Stomach (tissue), 9 donors: ENCODE measurements around the gene AKIP1. TPM values are rescaled to one million over a fixed set of nuclear protein-coding genes. Genes with fewer than 3 reads are reported as not detected.
A peak's percentile ranks its signal among the peaks of the same experiment; 100 is the strongest.

Source experiments
- DNase-seq, 2 donors: peaks; one replicate each; pipeline versions ENCODE4 v3.0.0 to v3.0.0-alpha.2; 2013 to 2019
- H3K27ac ChIP-seq, 5 donors: fragments of 200-600 bp in 4 of 5; sonication (generic) in 4 of 5; one replicate each; pipeline ENCODE4 v1.5.1; 2013 to 2019; ENCODE audit warnings: mild to moderate bottlenecking in 1 of 5, moderate library complexity in 1 of 5
- H3K27me3 ChIP-seq, 3 donors: fragments of 200-600 bp; sonication (generic); one replicate each; pipeline ENCODE4 v1.5.1; 2017 to 2019; ENCODE audit warnings: mixed run types in 1 of 3
- H3K36me3 ChIP-seq, 4 donors: fragments of 200-600 bp; sonication (generic); 1 replicate in 3 of 4; 2 replicates in 1 of 4; pipeline ENCODE4 v1.5.1; 2016 to 2019
- H3K4me1 ChIP-seq, 4 donors: fragments of 200-600 bp; sonication (generic); one replicate each; pipeline ENCODE4 v1.5.1; 2016 to 2019
- H3K4me3 ChIP-seq, 4 donors: fragments of 200-600 bp; sonication (generic) in 3 of 4; one replicate each; pipeline ENCODE4 v1.5.1; 2016 to 2019; ENCODE audit warnings: mild to moderate bottlenecking in 1 of 4
- H3K9me3 ChIP-seq, 4 donors: fragments of 200-600 bp; sonication (generic); one replicate each; pipeline ENCODE4 v1.5.1; 2016 to 2019
- EP300 ChIP-seq: sonication (generic); formaldehyde crosslinking; IDR thresholded peaks from one replicate; pipeline ENCODE4 v1.6.1; 2017; ENCODE audit warnings: antibody characterized with exemption
- POLR2A ChIP-seq, 4 donors: fragments of 450-650 bp; IDR thresholded peaks; one replicate each; pipeline ENCODE4 v1.6.1; 2016; ENCODE audit warnings: antibody characterized with exemption in 4 of 4, control low read depth in 2 of 4, mild to moderate bottlenecking in 1 of 4, moderate library complexity in 1 of 4
- POLR2AphosphoS5 ChIP-seq, 3 donors: sonication (generic); formaldehyde crosslinking; IDR thresholded peaks; one replicate each; pipeline ENCODE4 v1.6.1; 2016; ENCODE audit warnings: antibody characterized with exemption in 3 of 3
- WGBS, 5 donors: extraction: QIAGEN DNeasy Blood & Tissue Kit in 3 of 5; methylation state at CpG; one replicate each; pipeline versions ENCODE4 v1.1.5 to v1.1.7; 2013 to 2018; 5-methylcytosine and 5-hydroxymethylcytosine counted together
- intact Hi-C: fragments of 100-400 bp; cut with DNase I; formaldehyde crosslinking; loops from one replicate; pipeline ENCODE4 v1.15.1; 2023; ENCODE audit warnings: low total_unique reads
- polyA plus RNA-seq, 3 donors: library from polyadenylated mRNA; stranded (reverse); fragments of 200-250 nt; gene quantifications; one replicate each; pipeline ENCODE4 v1.2.3, GENCODE V29; 2013
- total RNA-seq, 5 donors: library from RNA; depleted of rRNA; stranded (reverse); fragments of >200 nt; gene quantifications; one replicate each; pipeline versions ENCODE4 v1.1.0 to v1.2.3, GENCODE V29; 2014 to 2016
- TF ChIP-seq, protein P1 (sequence below), 7 experiments: fragments of 450-650 bp in 4 of 7; fragments of 200-600 bp in 3 of 7; sonication (generic) in 3 of 7; IDR thresholded peaks; one replicate each; pipeline ENCODE4 v1.5.1; 2016 to 2019; ENCODE audit warnings: antibody characterized with exemption in 7 of 7, control low read depth in 2 of 7, mild to moderate bottlenecking in 1 of 7
- donor health status: healthy with polysubstance abuse.
- donor health status: Bipolar disorder and iron deficiency.
- donor health status: healthy.

Gene AKIP1
- total and polyA plus RNA-seq, 8 donors, result 0.89 to 26.8 (median 20.4) TPM; not detected in 1

DNA sequence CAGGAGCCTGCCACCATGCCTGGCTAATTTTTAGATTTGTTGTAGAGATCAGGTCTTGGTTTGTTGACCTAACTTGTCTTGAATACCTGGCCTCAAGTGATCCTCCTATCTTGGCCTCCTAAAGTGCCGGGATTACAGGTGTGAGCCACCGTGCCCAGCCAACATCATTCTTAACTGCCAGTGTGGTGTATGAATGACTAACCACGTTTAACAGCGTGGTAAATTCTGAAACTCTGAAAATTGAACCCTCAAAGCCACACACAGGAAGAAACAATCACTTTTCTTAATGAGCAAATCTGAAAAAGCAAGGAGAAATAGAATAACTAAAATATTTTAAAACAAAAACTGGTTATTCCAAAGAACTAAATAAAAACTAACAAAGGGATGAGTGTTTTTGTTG lies 45.9 kb downstream of the AKIP1 start:
- peaks cover 20 to 56% (median 51%) of the 10 kb centered on the region in 4 donors for H3K36me3 ChIP-seq
- intact Hi-C loops, result no loop called here

DNA sequence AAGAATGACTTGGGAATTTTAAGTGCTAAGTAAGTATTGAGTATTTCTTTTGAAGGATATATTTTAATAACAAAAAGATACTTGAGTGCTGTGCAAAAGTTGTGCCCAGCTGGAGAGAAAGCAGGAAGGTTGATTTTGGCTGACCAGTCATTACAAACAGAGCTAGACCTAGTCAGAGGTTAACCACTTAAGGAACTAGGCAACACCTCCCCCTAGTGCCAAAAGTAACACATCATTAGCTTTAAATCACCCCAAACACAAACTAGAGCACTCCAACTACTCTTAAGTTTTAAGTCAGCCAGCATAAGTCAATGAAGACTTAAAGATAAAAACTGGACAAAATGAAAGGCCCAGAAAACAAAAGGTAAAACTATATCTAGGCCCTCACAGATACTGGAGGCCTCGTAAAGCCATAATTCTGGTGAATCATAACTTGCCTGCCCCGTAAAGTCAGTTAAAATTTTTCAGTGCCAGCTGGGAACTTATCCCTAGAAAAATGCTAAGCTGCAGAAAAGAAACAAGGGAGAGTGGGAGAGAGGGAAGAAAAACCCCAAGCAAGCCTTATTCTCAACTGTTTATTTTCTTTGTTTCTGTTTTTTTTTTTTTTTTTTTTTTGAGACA lies 48.7 kb downstream of the AKIP1 start:
- 6 to 41% (median 18%) methylated on average over 2 of the region's 2 CpGs for WGBS, 5 donors
- H3K4me3 ChIP-seq, result no peak overlapping the region
- no peaks in the 10 kb centered on the region for H3K27me3 ChIP-seq
- H3K27ac ChIP-seq, result peak overlapping the region in 4 of 5 donors; percentile 54 to 75 (median 70)
- H3K36me3 ChIP-seq, result peaks cover 11 to 28% (median 23%) of the 10 kb centered on the region in 4 donors
- H3K9me3 ChIP-seq, result no peaks in the 10 kb centered on the region
- intact Hi-C loops, result loop anchor here (10.0 kb wide), 1 partner anchor 275 kb away; the partner anchor contains the start of genes RPL27A and TRIM66
- DNase-seq, result peak in 1 of 2 donors; percentile 90
- H3K4me1 ChIP-seq, result peaks cover 19 to 47% (median 36%) of the 10 kb centered on the region in 4 donors
- TF ChIP-seq, protein P1, sequence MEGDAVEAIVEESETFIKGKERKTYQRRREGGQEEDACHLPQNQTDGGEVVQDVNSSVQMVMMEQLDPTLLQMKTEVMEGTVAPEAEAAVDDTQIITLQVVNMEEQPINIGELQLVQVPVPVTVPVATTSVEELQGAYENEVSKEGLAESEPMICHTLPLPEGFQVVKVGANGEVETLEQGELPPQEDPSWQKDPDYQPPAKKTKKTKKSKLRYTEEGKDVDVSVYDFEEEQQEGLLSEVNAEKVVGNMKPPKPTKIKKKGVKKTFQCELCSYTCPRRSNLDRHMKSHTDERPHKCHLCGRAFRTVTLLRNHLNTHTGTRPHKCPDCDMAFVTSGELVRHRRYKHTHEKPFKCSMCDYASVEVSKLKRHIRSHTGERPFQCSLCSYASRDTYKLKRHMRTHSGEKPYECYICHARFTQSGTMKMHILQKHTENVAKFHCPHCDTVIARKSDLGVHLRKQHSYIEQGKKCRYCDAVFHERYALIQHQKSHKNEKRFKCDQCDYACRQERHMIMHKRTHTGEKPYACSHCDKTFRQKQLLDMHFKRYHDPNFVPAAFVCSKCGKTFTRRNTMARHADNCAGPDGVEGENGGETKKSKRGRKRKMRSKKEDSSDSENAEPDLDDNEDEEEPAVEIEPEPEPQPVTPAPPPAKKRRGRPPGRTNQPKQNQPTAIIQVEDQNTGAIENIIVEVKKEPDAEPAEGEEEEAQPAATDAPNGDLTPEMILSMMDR (IDR thresholded peaks at IDR 0.05), result peak in 5 of 7 experiments; percentile 28 to 66 (median 43)
- TF ChIP-seq EP300 (no peak), POLR2AphosphoS5 (IDR thresholded peaks at IDR 0.05) (peak in 1 of 3 donors; percentile 71), POLR2A (IDR thresholded peaks at IDR 0.05) (no peak)

More for the DNA sequence above, 45.9 kb downstream of the AKIP1 start:
- no peak for DNase-seq
- Histone ChIP-seq H3K4me3 (no peak overlapping the region), H3K27me3 (no peaks in the 10 kb centered on the region), H3K9me3 (no peaks in the 10 kb centered on the region), H3K4me1 (peaks cover 6 to 28% (median 17%) of the 10 kb centered on the region in 4 donors), H3K27ac (no peak overlapping the region)
- TF ChIP-seq POLR2AphosphoS5 (IDR thresholded peaks at IDR 0.05) (no peak), EP300 (no peak), POLR2A (IDR thresholded peaks at IDR 0.05) (no peak)
- TF ChIP-seq, protein P1 (IDR thresholded peaks at IDR 0.05), result no peak
- WGBS, 5 donors, result 80 to 84% (median 82%) methylated on average over 4 of the region's 4 CpGs

DNA sequence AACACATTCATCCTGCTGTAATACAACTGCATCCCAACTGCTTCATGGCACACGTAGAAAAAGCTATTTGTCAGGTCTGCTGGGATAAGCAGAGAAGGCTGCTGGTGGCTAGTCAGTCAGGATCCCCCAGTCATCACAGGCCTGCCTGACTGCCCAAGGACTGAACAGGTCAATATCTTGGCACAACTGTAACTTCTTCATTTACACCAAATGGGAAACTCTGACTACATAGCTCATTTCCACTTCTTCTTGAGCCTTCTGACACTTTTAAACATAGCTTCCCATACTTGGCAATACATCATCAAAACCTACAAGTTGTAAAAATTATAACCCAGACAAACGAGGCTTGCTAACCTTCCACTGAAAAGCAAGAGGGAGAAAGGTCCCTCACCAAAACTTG lies 50.4 kb downstream of the AKIP1 start:
- H3K4me1 ChIP-seq, result peaks cover 19 to 57% (median 48%) of the 10 kb centered on the region in 4 donors
- TF ChIP-seq, protein P1 (IDR thresholded peaks at IDR 0.05), result no peak
- TF ChIP-seq EP300 (no peak), POLR2A (IDR thresholded peaks at IDR 0.05) (no peak), POLR2AphosphoS5 (IDR thresholded peaks at IDR 0.05) (no peak)
- WGBS, 5 donors, result 49 to 62% (median 54%) methylated on average over 2 of the region's 2 CpGs
- no peaks in the 10 kb centered on the region for H3K27me3 ChIP-seq
- intact Hi-C loops, result loop anchor here (10.0 kb wide), 1 partner anchor 277 kb away; the partner anchor contains the start of genes RPL27A and TRIM66
- peak overlapping the region in 1 of 5 donors; percentile 2 for H3K27ac ChIP-seq
- H3K9me3 ChIP-seq, result no peaks in the 10 kb centered on the region
- no peak overlapping the region for H3K4me3 ChIP-seq
- peaks cover 0 to 11% (median 6%) of the 10 kb centered on the region in 4 donors for H3K36me3 ChIP-seq
- DNase-seq, result no peak

DNA sequence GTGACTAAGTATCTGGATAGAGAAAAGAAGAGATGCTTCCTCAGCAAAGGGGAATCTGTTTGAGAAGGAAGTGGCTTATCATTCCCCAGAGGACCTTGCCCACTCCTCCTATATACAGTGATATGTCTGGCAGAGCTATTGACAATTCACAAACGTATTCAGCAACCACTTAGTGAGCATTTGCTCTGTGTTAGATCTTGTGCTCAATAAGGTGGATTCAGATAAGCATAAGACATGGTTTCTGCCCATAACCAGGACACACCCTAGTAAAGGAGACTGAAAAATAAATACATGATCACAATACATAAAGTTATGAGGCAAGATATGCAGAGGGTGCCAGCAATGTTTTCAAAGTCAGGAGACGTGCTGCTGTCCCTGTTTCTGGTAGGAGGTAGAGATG lies 51.9 kb downstream of the AKIP1 start:
- DNase-seq, result no peak
- Histone ChIP-seq H3K36me3 (peaks cover 0 to 13% (median 6%) of the 10 kb centered on the region in 4 donors), H3K27ac (peak overlapping the region in 4 of 5 donors; percentile 95 to 99 (median 96)), H3K9me3 (no peaks in the 10 kb centered on the region), H3K4me1 (peaks cover 19 to 53% (median 48%) of the 10 kb centered on the region in 4 donors), H3K27me3 (no peaks in the 10 kb centered on the region), H3K4me3 (peak overlapping the region; percentile 68 to 89 (median 86))
- intact Hi-C loops, result loop anchor here (10.0 kb wide), 1 partner anchor 278 kb away; the partner anchor contains the start of genes RPL27A and TRIM66
- TF ChIP-seq, protein P1 (IDR thresholded peaks at IDR 0.05), result no peak
- no peak for TF ChIP-seq POLR2AphosphoS5 (IDR thresholded peaks at IDR 0.05)
- no peak for TF ChIP-seq POLR2A (IDR thresholded peaks at IDR 0.05)
- no peak for TF ChIP-seq EP300
- 0 to 13% (median 11%) methylated on average over 2 of the region's 2 CpGs for WGBS, 5 donors
